H1 (cell line): Measurements from ENCODE around the gene IL37.
A peak's percentile ranks its signal among the peaks of the same experiment; 100 is the strongest.

Experiments used
- ATF2 ChIP-seq: IDR thresholded peaks from 2 replicates; pipeline ENCODE4 v1.6.1; 2012; ENCODE audit warnings: low read length, inconsistent platforms
- CEBPB ChIP-seq: IDR thresholded peaks from 2 replicates; pipeline ENCODE4 v1.6.1; 2012; ENCODE audit warnings: low read depth, low read length
- CHD1 ChIP-seq: IDR thresholded peaks from 2 replicates; pipeline ENCODE4 v1.6.1; 2012; ENCODE audit warnings: low read depth, low read length, improper control_type of control experiment
- CTCF ChIP-seq, 3 experiments: IDR thresholded peaks; 1 replicate in 2 of 3; 2 replicates in 1 of 3; pipeline versions ENCODE4 v1.5.1 to v1.6.1; 2011; ENCODE audit warnings: low read length in 3 of 3, mild to moderate bottlenecking in 3 of 3, inconsistent platforms in 2 of 3, low read depth in 1 of 3, moderate library complexity in 1 of 3; ENCODE audit not compliant: insufficient read depth in 1 of 3; ENCODE audit errors: control extremely low read depth in 1 of 3
- EP300 ChIP-seq, 2 experiments: IDR thresholded peaks; 1 replicate in 1 of 2; 2 replicates in 1 of 2; pipeline ENCODE4 v1.6.1; 2011 to 2012; ENCODE audit warnings: low read depth in 2 of 2, low read length in 2 of 2, mild to moderate bottlenecking in 2 of 2, borderline replicate concordance in 1 of 2, inconsistent platforms in 1 of 2, moderate library complexity in 1 of 2
- MAFK ChIP-seq: IDR thresholded peaks from 2 replicates; pipeline ENCODE4 v1.6.1; 2012; ENCODE audit warnings: low read depth, mild to moderate bottlenecking, improper control_type of control experiment, low read length
- POLR2A ChIP-seq, 2 experiments: IDR thresholded peaks; 1 replicate in 1 of 2; 2 replicates in 1 of 2; pipeline ENCODE4 v1.6.1; 2011; ENCODE audit warnings: low read depth in 2 of 2, low read length in 2 of 2, mild to moderate bottlenecking in 2 of 2; ENCODE audit errors: control extremely low read depth in 1 of 2
- POLR2AphosphoS5 ChIP-seq: IDR thresholded peaks from 2 replicates; pipeline ENCODE4 v1.6.1; 2011; ENCODE audit warnings: low read depth, low read length
- RFX5 ChIP-seq: IDR thresholded peaks from 2 replicates; pipeline ENCODE4 v1.6.1; 2011; ENCODE audit warnings: low read depth, low read length, improper control_type of control experiment, borderline replicate concordance
- SP2 ChIP-seq: IDR thresholded peaks from 2 replicates; pipeline ENCODE4 v1.6.1; 2012; ENCODE audit warnings: mild to moderate bottlenecking, low read length, inconsistent platforms
- SRF ChIP-seq: IDR thresholded peaks from 2 replicates; pipeline ENCODE4 v1.6.1; 2011; ENCODE audit warnings: mild to moderate bottlenecking, low read depth, low read length, moderate library complexity
- TAF1 ChIP-seq: IDR thresholded peaks from 2 replicates; pipeline ENCODE4 v1.6.1; 2011; ENCODE audit warnings: mild to moderate bottlenecking, low read depth, low read length
- ZNF274 ChIP-seq: IDR thresholded peaks from 2 replicates; pipeline ENCODE4 v1.7.0; 2012; ENCODE audit warnings: low read length, borderline replicate concordance; ENCODE audit errors: extremely low read depth
- TF ChIP-seq, protein P1 (sequence below): IDR thresholded peaks from 2 replicates; pipeline ENCODE4 v1.6.1; 2011; ENCODE audit warnings: low read depth, mild to moderate bottlenecking, low read length; ENCODE audit not compliant: insufficient read depth

- TF ChIP-seq CTCF (IDR thresholded peaks at IDR 0.05; ENCODE audit: control extremely low read depth in 1 of 3, insufficient read depth in 1 of 3, low read depth in 1 of 3, low read length in 3 of 3) (peak; percentile 94 to 97 (median 96)), POLR2A (IDR thresholded peaks at IDR 0.05; ENCODE audit: control extremely low read depth in 1 of 2, low read depth in 2 of 2, low read length in 2 of 2) (no peak), ATF2 (no peak), EP300 (IDR thresholded peaks at IDR 0.05; ENCODE audit: borderline replicate concordance in 1 of 2, low read depth in 2 of 2, low read length in 2 of 2) (no peak), POLR2AphosphoS5 (no peak), ZNF274 (no peak), TAF1 (no peak), SP2 (no peak), CEBPB (no peak), SRF (no peak), CHD1 (no peak), MAFK (no peak), RFX5 (no peak)
- TF ChIP-seq, protein P1, sequence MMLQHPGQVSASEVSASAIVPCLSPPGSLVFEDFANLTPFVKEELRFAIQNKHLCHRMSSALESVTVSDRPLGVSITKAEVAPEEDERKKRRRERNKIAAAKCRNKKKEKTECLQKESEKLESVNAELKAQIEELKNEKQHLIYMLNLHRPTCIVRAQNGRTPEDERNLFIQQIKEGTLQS, result no peak
Measured at GRCh38 chr2:112941753-112942653, 31.0 kb downstream of the IL37 start.
